HG03354 (cell line): ENCODE measurements around the gene DNAH8.

ENCODE experiments used
- ATAC-seq: cut with Tn5 transposase; IDR thresholded peaks from one replicate; pipeline ENCODE4 v1.9.1; 2021; ENCODE audit warnings: mild to moderate bottlenecking; ENCODE audit not compliant: unreplicated experiment, poor library complexity, severe bottlenecking

The DNAH8 gene

DNA sequence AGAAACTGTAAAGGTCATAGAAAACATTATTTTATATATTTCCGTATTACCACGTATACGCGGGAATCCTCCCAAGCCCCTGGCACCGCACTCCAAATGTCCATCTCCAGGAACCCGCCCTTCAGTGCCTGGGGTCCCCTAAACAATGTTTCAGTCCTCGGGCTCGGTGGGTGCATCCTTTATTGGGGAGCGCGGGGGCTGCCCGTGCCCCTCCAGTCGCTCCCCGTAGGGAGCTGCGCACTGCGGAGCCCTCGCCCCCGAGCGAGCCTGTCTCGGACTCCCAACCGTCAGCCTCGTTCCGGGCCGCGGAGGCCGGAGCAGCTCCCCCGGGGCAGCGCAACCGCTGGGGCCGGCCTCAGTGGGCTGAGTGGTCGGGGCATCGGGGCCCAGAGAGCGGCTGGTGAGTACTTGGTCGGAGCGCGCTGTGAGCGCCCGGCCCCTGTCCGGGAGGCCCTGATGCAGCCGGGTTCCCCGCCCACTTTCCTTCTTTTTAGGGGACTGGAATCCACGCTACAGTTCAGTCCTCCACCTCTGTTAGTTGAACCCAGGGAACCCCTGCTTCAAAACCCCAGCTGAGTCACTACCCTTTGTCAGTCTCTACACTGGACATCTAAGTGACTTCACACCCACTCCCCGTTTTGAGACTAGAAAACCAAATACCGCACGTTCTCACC lies at the start of gene DNAH8:
TSS of gene DNAH8 (plus strand) at position 296 of the 674 bp plus-strand sequence. CDS start 7,499 bp downstream, outside the sequence.
- peak; percentile 43 for ATAC-seq

DNA sequence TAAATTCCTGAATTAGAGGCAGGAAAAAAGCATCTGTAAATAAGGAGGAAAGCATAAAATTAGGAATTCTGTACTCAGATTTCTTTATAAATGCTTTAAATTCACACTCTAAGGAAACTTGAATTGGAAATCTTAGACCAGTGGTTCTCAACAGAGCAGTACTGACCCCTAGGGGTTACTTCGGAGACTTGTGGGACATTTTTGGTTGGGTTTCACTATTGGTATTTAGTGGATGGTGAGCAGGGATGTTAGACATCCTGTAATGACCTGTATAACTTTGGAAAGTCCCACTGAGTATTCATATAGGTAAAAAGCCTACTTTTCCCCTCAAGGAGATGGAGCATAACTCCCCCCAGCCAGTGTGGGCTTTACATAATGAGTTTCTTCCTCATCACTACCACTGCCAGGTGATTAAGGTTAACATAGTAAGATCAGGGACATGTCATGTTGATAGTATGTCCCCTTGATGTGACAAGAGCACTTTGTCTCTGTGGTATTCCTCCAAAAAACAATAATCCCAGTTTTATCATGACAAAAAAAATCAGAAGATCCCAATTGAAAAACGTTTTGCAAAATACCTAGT lies 43.1 kb upstream of the DNAH8 start:
- ATAC-seq: peak; percentile 87

- ATAC-seq: no peak
These were observed 41.5 kb upstream of the DNAH8 start for GRCh38 chr6:38673397-38674165.

DNA sequence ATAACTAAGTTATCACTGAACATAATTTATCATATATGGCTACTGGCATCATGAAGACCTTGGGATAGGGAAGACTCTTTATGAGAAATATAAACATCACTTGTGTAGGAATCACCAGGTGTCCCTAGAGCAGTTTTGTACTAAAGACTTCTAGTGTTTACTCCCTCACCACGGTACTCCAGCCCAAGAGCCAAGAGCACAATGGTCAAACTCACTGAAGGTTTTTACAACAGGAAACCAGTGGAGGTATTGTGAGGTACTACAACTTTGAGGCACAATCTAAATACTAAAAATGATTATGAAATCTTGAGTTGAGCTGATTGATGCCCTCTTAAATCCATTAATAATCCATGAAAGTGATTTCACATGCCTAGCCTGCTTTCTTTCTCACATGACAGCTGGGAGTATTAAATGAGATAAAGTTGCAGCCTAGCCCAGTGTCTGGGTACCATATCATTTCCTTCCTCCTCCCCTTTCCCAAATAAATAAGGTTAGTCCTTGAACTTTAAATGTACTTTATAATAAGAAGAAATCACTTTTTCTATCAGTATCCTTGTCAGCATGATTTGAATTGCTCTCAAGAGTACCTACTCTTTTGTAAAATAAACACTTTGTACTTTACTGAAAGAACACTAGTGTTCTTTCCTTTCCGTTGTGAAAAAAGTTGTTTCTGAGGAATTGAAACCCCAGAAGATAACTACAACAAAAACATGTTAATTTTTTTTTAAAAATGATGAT lies 38.7 kb upstream of the DNAH8 start:
- ATAC-seq: no peak

GRCh38 chr6:38676974-38677544 lies 38.1 kb upstream of the DNAH8 start:
- no peak for ATAC-seq

DNA sequence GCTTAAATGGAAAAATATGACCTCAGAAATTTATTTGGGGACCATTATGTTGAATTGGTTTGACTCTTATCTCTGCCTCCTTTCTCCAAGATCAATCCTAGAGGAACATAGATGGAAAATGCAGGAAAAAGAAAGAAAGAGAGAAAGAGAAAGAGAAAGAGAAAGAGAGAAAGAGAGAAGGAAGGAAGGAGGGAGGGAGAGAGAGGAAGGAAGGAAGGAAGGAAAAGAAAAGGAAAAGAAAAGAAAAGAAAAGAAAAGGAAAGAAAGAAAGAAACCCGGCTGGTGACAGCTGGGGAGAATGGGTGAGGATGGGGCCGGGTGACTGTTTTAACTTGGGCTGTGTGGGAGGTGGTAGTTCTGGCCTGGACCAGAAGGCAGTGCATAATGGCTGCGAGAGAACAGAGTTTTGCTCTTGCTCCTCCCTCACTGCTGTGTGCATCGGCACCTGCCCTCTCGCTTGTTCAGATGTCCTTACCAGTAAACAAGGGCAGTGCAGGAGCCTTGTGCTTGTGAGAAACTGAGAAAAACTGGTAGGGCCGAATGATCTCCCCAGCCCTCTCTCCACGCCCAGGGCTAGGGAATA lies 36.8 kb upstream of the DNAH8 start:
- no peak for ATAC-seq

DNA sequence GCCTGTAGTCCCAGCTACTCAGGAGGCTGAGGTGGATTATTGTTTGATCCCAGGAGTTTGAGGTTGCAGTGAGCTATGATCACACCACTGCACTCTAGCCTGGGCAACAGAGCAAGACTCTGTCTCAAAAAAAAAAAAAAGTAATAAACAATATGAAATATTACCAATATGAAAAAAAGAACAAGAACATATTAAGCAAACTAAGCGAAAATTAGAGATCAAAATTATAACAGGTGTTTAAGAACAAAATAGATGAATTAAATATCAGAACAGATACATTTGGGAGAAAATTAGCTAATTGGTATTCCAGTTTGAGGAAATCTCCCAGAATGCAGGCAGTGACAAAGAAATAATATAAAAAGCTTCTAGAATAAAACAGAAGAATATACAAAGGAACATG lies 35.4 kb upstream of the DNAH8 start:
- ATAC-seq: no peak

- no peak for ATAC-seq
These were observed 33.3 kb upstream of the DNAH8 start for GRCh38 chr6:38681850-38682249.

DNA sequence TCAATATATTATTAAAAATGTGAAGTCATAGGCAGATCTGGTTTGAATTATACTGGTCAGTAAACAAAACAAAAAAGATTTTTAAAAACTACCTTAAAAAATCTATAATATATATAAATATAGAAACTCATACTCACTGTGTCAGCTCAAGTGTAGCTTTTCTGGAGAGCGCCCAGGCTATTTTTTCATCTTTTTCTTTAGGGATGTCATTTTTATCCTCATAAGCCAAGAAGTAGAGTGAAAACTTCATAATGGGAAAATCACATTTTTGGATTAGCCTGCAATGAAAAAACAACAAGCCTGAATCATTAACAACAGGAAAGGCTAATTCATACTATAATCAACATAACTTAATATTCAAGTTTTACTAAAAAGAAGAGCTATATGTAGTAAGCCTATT lies 30.9 kb upstream of the DNAH8 start:
- no peak for ATAC-seq

DNA sequence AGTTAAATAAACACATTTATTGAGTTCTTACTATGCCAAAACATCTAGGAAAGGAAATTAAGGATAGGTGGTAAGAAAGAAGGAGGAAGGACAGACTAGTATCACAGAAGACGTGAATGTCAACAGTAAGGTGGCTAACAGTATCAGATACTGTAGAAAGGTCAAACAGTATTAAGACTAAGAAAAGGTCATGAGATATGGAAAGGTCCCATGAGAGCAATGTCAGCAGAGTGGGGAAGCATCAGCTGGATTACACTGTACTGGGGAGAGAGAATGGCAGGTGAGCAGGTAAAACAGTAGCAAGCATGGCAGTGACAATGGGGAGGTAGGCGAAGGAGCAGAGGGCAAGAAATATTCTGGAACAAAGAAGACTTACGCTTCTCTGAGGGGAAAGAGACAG lies 30.2 kb upstream of the DNAH8 start:
- no peak for ATAC-seq

DNA sequence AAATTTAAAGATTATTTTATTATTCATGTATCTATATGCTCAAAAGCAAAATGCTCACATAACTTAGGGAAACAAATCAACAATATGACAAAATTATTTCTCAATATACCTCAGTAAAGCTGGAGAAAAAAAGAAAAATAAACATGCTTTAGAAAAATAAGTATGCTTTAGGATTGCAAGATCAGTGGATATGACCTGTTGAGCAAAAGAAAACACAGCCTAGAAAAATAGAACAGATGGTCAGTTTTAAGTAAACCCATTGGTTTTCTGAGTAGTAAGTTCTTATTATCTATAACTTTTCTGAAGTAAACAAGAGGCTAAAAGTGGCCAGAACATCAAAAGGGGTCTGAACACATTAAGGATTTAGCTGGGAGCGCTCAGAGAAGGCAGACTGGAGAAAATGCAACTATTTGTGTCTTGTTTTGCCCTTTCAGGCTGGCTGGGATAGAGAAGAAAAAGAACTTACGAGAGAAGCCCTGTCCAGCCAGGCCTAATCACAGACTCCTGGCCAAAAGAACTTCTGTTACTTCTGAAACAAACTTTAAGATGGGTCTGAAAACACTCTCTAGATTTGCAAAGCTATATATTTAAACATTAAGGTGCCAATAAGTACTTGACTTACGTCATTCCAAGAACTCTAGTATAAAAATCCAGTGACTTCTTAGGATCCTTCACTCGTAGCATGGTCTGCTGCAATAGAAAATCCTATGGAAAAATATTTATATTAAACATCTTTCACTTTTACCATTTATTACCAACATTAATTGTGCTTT lies 28.7 kb upstream of the DNAH8 start:
- no peak for ATAC-seq

- ATAC-seq: no peak
These were observed 28.1 kb upstream of the DNAH8 start for GRCh38 chr6:38687043-38687353.

DNA sequence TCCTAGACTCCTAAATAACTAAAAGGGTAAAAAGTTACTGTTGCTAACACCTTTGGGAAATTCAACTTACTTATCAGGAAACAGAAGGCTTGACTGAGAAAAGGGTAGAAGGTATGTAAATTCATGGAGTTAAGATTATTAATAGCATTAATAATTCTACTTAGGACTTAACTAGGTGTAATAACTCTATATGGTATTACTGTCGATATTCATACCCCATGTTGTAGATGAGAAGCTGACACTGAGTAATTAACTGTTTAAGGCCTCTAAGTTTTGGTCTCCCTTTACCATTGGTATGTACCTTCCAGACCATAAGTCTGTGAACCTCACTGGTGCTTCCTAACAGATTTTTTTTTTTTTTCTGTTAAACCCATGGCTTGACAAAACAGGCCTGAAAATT lies 27.6 kb upstream of the DNAH8 start:
- ATAC-seq: no peak

DNA sequence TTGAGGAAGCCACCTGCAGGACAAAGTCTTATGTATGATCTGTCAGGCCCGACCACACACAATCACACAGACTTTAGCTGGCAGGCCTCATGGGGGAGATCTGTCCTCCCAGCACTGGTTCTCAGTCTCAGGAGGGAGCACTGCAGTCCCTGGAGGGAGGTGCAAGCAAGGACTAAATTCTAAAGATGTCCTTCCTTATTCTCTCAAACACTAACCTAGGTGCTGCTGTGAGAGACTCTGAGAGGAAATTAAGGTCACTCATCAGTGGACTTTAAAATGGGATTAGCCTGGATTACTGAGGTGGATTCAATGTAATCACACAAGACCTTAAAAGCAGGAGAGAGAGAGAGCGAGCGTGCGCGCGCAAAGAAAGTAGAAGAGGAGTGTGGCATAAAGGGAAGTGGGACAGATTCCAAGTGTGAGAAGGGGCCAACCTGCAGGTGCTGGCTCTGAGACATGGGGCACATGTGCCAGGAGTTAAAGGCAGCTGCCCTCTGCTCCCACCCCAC lies 26.5 kb upstream of the DNAH8 start:
- ATAC-seq: peak; percentile 78

DNA sequence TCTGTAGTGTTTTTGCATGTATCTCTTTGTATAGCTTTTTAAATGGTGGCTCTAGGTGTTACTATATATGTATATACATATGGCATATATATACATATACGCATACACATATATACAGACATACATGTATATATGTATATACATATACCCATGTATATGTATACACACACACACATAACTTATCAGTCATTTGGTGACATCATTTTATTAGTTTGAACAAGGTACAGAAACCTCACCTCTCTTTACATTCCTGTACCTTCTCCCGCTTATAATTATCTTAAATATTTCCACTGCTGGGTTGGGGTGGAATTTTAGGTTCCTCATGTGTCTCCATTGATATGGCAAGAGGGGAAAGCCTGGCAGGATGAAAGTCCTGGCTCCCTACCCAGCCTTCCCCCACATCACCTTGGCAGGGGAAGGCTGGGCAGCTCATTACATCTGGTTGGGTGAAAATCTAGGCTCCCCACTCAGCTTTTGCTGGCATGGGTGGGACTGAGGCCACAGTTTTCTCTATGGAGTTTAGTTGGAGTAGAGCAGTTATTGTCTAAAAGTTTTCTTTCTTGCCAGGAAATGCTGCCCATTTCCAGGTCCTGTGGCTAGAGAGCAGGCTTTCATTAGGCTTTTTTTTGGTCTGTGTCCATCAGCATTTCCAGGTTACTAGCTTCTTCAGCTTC lies 19.7 kb upstream of the DNAH8 start:
- no peak for ATAC-seq

DNA sequence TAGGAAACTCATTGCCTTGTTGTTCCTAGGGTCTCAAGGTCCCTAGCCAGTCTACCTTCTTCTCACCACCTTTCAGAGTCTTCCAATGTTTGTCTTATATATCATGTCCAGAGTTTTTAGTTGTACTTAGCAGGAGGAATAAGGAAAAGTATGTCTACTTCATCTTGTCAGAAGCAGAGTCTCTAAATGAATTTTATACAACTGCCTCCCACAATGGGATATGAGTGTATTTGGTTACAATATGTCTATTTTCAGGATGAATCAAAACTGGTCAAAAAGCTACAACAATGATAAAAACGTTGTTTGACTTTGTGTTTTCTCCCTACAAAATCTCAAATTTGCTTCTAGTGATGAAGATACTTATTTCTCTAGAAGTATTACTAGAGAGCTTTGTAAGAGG lies 19.2 kb upstream of the DNAH8 start:
- no peak for ATAC-seq

GRCh38 chr6:38696345-38696744 lies 18.8 kb upstream of the DNAH8 start:
- no peak for ATAC-seq

DNA sequence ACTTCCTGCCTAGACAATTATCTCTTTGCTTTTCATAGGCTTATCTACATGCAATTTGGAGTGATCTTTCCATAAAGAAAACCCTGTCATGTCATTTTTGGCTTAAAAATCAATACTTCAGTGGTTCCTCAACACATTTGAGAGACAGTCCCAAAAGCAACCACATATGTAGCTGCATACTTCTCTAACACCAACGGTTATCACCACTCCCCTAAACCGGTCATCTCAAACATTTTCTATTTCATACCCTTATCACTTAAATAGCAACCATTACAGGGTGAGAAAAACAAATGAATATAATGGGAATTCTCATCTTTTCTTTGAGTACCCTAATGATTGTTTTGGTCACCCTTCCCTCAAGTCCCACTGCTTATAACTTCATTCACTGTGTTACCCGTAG lies 17.3 kb upstream of the DNAH8 start:
- no peak for ATAC-seq
